ENCODE data around the gene NRG3. TPM values are rescaled to one million over a fixed set of nuclear protein-coding genes. Genes with fewer than 3 reads are reported as not detected.

NRG3 gene
- total and polyA plus RNA-seq, 2 of the 8 experiments (the other 6 are each of a cell fraction or from before 2014, with no cell fraction given) = 4.2 to 5.0 TPM

DNA sequence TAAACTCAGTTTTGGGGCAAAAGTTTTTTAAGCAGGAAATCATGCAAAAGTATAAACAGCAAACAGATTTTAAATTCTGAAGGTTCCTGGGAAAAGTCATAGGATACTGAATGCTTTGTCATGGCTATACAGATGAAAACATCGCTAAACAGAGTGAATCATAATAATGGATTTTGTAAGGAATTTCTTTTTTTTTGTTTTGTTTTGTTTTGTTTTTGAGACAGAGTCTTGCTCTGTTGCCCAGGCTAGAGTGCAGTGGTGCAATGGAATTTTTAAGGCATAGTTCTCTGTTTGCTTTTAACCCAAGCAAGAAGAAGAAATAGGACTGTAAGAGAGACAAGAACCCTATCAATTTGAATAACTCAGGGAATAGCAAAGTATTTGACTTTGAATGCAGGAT lies 285.3 kb downstream of the NRG3 start:
- Histone ChIP-seq H2AK5ac (ENCODE audit: low read depth, low read length) (no peak overlapping the region), H2BK5ac (ENCODE audit: low read depth, low read length) (no peak overlapping the region), H3K9ac (replicated peaks in 1 of 4; ENCODE audit: extremely low read depth in 1 of 4, low read depth in 3 of 4, low read length in 3 of 4) (no peak overlapping the region), H2BK12ac (ENCODE audit: low read depth, low read length) (no peak overlapping the region), H3K4me1 (replicated peaks in 1 of 4; ENCODE audit: control insufficient read depth in 3 of 4, insufficient read depth in 4 of 4, low read length in 3 of 4) (no peaks in the 10 kb centered on the region), H4K5ac (ENCODE audit: insufficient read length, low read depth, low read length) (no peak overlapping the region), H3K4me2 (ENCODE audit: insufficient read depth in 1 of 2, low read depth in 2 of 2, low read length in 2 of 2) (no peak overlapping the region), H3K36me3 (ENCODE audit: control insufficient read depth in 2 of 4, insufficient read depth in 4 of 4, low read length in 3 of 4) (no peaks in the 10 kb centered on the region), H3K18ac (ENCODE audit: extremely low read depth, low read length) (no peak overlapping the region), H3K27ac (ENCODE audit: low read depth, low read length) (no peak overlapping the region), H2BK120ac (replicated peaks; ENCODE audit: low read depth, low read length) (no peak overlapping the region), H4K91ac (replicated peaks; ENCODE audit: insufficient read length, low read length) (no peak overlapping the region), H3K23me2 (ENCODE audit: low read depth, low read length) (no peaks in the 10 kb centered on the region), H2AFZ (ENCODE audit: low read length) (no peak overlapping the region), H2BK15ac (ENCODE audit: low read length) (no peak overlapping the region), H2BK20ac (ENCODE audit: low read length) (no peak overlapping the region), H3K9me3 (ENCODE audit: insufficient read depth in 2 of 2, low read depth in 1 of 2, low read length in 1 of 2) (no peaks in the 10 kb centered on the region), H3K27me3 (replicated peaks in 1 of 4; ENCODE audit: control insufficient read depth in 3 of 4, extremely low read depth in 1 of 4, insufficient read depth in 3 of 4, low read length in 3 of 4) (no peaks in the 10 kb centered on the region), H3K14ac (ENCODE audit: insufficient read length) (no peak overlapping the region), H3K56ac (replicated peaks; ENCODE audit: insufficient read length, low read depth, low read length) (no peak overlapping the region), H3K79me1 (ENCODE audit: low read depth, low read length) (no peaks in the 10 kb centered on the region), H4K8ac (ENCODE audit: extremely low read depth, insufficient read depth, low read length) (no peak overlapping the region), H3K79me2 (ENCODE audit: control insufficient read depth in 1 of 2, insufficient read depth in 2 of 2, low read length in 2 of 2) (no peaks in the 10 kb centered on the region), H3K23ac (ENCODE audit: insufficient read length) (no peak overlapping the region), H3K4ac (replicated peaks; ENCODE audit: insufficient read length, low read depth, low read length) (no peak overlapping the region), H3K4me3 (ENCODE audit: extremely low read depth in 1 of 4, insufficient read depth in 2 of 4, low read depth in 3 of 4, low read length in 4 of 4) (no peak overlapping the region), H4K20me1 (replicated peaks in 1 of 2; ENCODE audit: control insufficient read depth in 1 of 2, insufficient read depth in 2 of 2, low read length in 2 of 2) (no peaks in the 10 kb centered on the region)
- POLR2A ChIA-PET (ENCODE audit: partially characterized antibody) = no interaction called here
- no peak for FAIRE-seq
- no peak for DNase-seq (ENCODE audit: low read depth in 1 of 2, low spot score in 2 of 2)
- WGBS, 2 experiments (ENCODE audit: extremely low coverage in 1 of 2, insufficient coverage in 1 of 2, insufficient read length in 1 of 2, insufficient replicate concordance in 2 of 2, low coverage in 1 of 2, low lambda C conversion rate in 2 of 2, missing lambda C conversion rate in 1 of 2) = 88% methylated on average over 1 of the region's 1 CpG; no CpG with 5 or more reads in 1 of the 2 experiments
- CTCF ChIA-PET (ENCODE audit: partially characterized antibody) = no interaction called here
- TF ChIP-seq, protein P1, sequence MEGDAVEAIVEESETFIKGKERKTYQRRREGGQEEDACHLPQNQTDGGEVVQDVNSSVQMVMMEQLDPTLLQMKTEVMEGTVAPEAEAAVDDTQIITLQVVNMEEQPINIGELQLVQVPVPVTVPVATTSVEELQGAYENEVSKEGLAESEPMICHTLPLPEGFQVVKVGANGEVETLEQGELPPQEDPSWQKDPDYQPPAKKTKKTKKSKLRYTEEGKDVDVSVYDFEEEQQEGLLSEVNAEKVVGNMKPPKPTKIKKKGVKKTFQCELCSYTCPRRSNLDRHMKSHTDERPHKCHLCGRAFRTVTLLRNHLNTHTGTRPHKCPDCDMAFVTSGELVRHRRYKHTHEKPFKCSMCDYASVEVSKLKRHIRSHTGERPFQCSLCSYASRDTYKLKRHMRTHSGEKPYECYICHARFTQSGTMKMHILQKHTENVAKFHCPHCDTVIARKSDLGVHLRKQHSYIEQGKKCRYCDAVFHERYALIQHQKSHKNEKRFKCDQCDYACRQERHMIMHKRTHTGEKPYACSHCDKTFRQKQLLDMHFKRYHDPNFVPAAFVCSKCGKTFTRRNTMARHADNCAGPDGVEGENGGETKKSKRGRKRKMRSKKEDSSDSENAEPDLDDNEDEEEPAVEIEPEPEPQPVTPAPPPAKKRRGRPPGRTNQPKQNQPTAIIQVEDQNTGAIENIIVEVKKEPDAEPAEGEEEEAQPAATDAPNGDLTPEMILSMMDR (IDR thresholded peaks at IDR 0.05; ENCODE audit: control extremely low read depth in 1 of 3, insufficient read depth in 1 of 3, low read depth in 1 of 3, low read length in 3 of 3) = no peak
- no peak for TF ChIP-seq GTF2F1 (IDR thresholded peaks at IDR 0.05; ENCODE audit: borderline replicate concordance, low read depth, low read length)
- no peak for TF ChIP-seq ASH2L (IDR thresholded peaks at IDR 0.05; ENCODE audit: low read length)
- no peak for TF ChIP-seq TEAD4 (IDR thresholded peaks at IDR 0.05; ENCODE audit: low read depth, low read length)
- no peak for TF ChIP-seq CEBPB (IDR thresholded peaks at IDR 0.05; ENCODE audit: low read depth, low read length)
- no peak for TF ChIP-seq SIX5 (IDR thresholded peaks at IDR 0.05; ENCODE audit: low read depth, low read length)
- no peak for TF ChIP-seq POU5F1 (IDR thresholded peaks at IDR 0.05; ENCODE audit: low read depth, low read length)
- no peak for TF ChIP-seq EP300 (IDR thresholded peaks at IDR 0.05; ENCODE audit: borderline replicate concordance in 1 of 2, low read depth in 2 of 2, low read length in 2 of 2)
- no peak for TF ChIP-seq RNF2 (IDR thresholded peaks at IDR 0.05; ENCODE audit: borderline replicate concordance, low read depth, low read length, missing control alignments, poor library complexity, severe bottlenecking)
- TF ChIP-seq CREB1 (IDR thresholded peaks at IDR 0.05) = no peak
- TF ChIP-seq HDAC6 (IDR thresholded peaks at IDR 0.05; ENCODE audit: low read depth, low read length) = no peak
- no peak for TF ChIP-seq ZNF274 (IDR thresholded peaks at IDR 0.05; ENCODE audit: borderline replicate concordance, extremely low read depth, low read length)
